ENCODE data around the gene AMT.

Gene AMT

GRCh38 chr3:49460188-49460890 lies 38.1 kb upstream of the AMT start:
- Histone ChIP-seq H3K9me3 (ENCODE audit: control insufficient read depth, insufficient read depth, low read length) (no peaks in the 10 kb centered on the region), H3K27me3 (ENCODE audit: control insufficient read depth, insufficient read depth, low read length) (no peaks in the 10 kb centered on the region), H3K36me3 (ENCODE audit: control insufficient read depth, insufficient read depth, low read length) (no peaks in the 10 kb centered on the region), H3K9ac (ENCODE audit: low read depth, low read length) (no peak overlapping the region), H3K4me1 (ENCODE audit: control insufficient read depth, insufficient read depth, low read length) (peaks cover 30% of the 10 kb centered on the region), H3K4me3 (ENCODE audit: low read depth, low read length) (no peak overlapping the region)

- H3K4me1 ChIP-seq (ENCODE audit: control insufficient read depth, insufficient read depth, low read length): peaks cover 27% of the 10 kb centered on the region
- H3K36me3 ChIP-seq (ENCODE audit: control insufficient read depth, insufficient read depth, low read length): no peaks in the 10 kb centered on the region
Observed at GRCh38 chr3:49456466-49456865, 34.2 kb upstream of the AMT start.

GRCh38 chr3:49454898-49455681 lies 32.8 kb upstream of the AMT start:
- no peaks in the 10 kb centered on the region for H3K9me3 ChIP-seq (ENCODE audit: control insufficient read depth, insufficient read depth, low read length)
- peaks cover 20% of the 10 kb centered on the region for H3K4me1 ChIP-seq (ENCODE audit: control insufficient read depth, insufficient read depth, low read length)
- no peaks in the 10 kb centered on the region for H3K27me3 ChIP-seq (ENCODE audit: control insufficient read depth, insufficient read depth, low read length)
- H3K36me3 ChIP-seq (ENCODE audit: control insufficient read depth, insufficient read depth, low read length): no peaks in the 10 kb centered on the region
- no peak overlapping the region for H3K9ac ChIP-seq (ENCODE audit: low read depth, low read length)
- no peak overlapping the region for H3K4me3 ChIP-seq (ENCODE audit: low read depth, low read length)

More at GRCh38 chr3:49456466-49456865, 34.2 kb upstream of the AMT start:
- Histone ChIP-seq H3K27me3 (ENCODE audit: control insufficient read depth, insufficient read depth, low read length) (no peaks in the 10 kb centered on the region), H3K9me3 (ENCODE audit: control insufficient read depth, insufficient read depth, low read length) (no peaks in the 10 kb centered on the region), H3K4me3 (ENCODE audit: low read depth, low read length) (no peak overlapping the region), H3K9ac (ENCODE audit: low read depth, low read length) (no peak overlapping the region)

GRCh38 chr3:49454458-49454857 lies 32.2 kb upstream of the AMT start:
- no peaks in the 10 kb centered on the region for H3K36me3 ChIP-seq (ENCODE audit: control insufficient read depth, insufficient read depth, low read length)
- H3K4me3 ChIP-seq (ENCODE audit: low read depth, low read length): no peak overlapping the region
- peaks cover 15% of the 10 kb centered on the region for H3K4me1 ChIP-seq (ENCODE audit: control insufficient read depth, insufficient read depth, low read length)
- no peak overlapping the region for H3K9ac ChIP-seq (ENCODE audit: low read depth, low read length)
- H3K27me3 ChIP-seq (ENCODE audit: control insufficient read depth, insufficient read depth, low read length): no peaks in the 10 kb centered on the region
- no peaks in the 10 kb centered on the region for H3K9me3 ChIP-seq (ENCODE audit: control insufficient read depth, insufficient read depth, low read length)

- Histone ChIP-seq H3K4me3 (ENCODE audit: low read depth, low read length) (no peak overlapping the region), H3K4me1 (ENCODE audit: control insufficient read depth, insufficient read depth, low read length) (peaks cover 7% of the 10 kb centered on the region), H3K36me3 (ENCODE audit: control insufficient read depth, insufficient read depth, low read length) (no peaks in the 10 kb centered on the region), H3K9ac (ENCODE audit: low read depth, low read length) (no peak overlapping the region), H3K27me3 (ENCODE audit: control insufficient read depth, insufficient read depth, low read length) (no peaks in the 10 kb centered on the region), H3K9me3 (ENCODE audit: control insufficient read depth, insufficient read depth, low read length) (no peaks in the 10 kb centered on the region)
Observed at GRCh38 chr3:49453621-49454020, 31.3 kb upstream of the AMT start.

DNA sequence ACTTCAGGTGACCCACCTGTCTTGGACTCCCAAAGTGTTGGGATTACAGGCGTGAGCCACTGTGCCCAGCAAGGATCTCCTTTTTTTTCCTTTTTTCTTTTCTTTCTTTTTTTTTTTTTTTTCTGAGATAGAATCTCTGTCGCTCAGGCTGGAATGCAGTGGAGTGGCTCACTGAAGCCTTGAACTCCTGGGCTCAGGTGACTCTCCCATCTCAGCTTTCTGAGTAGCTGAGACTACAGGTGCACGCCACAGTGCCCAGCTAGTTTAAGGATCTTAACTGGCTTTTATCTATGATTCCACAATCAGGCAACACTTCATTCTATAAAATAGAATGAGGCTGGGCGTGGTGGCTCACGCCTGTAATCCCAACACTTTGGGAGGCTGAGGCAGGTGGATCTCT lies 23.1 kb upstream of the AMT start:
- no peaks in the 10 kb centered on the region for H3K27me3 ChIP-seq (ENCODE audit: control insufficient read depth, insufficient read depth, low read length)
- no peaks in the 10 kb centered on the region for H3K4me1 ChIP-seq (ENCODE audit: control insufficient read depth, insufficient read depth, low read length)
- no peaks in the 10 kb centered on the region for H3K9me3 ChIP-seq (ENCODE audit: control insufficient read depth, insufficient read depth, low read length)
- no peak overlapping the region for H3K9ac ChIP-seq (ENCODE audit: low read depth, low read length)
- H3K36me3 ChIP-seq (ENCODE audit: control insufficient read depth, insufficient read depth, low read length): no peaks in the 10 kb centered on the region
- H3K4me3 ChIP-seq (ENCODE audit: low read depth, low read length): no peak overlapping the region

DNA sequence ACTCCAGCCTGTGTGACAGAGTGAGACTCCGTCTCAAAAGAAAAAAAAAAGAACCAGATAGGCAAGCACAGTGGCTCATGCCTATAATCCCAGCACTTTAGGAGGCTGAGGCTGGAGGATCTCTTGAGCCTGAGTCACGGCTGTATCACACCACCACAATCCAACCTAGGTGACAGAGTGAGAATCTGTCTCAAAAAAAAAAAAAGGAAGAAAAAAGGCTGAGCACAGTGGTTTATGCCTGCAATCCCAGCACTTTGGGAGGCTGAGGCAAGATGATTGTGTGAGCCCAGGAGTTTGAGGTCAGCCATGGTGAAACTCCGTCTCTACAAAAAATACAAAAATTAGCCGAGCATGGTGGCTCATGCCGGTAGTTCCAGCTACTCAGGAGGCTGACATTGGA lies 12.5 kb upstream of the AMT start:
- Histone ChIP-seq H3K4me3 (ENCODE audit: low read depth, low read length) (no peak overlapping the region), H3K36me3 (ENCODE audit: control insufficient read depth, insufficient read depth, low read length) (no peaks in the 10 kb centered on the region), H3K4me1 (ENCODE audit: control insufficient read depth, insufficient read depth, low read length) (no peaks in the 10 kb centered on the region), H3K9me3 (ENCODE audit: control insufficient read depth, insufficient read depth, low read length) (no peaks in the 10 kb centered on the region), H3K9ac (ENCODE audit: low read depth, low read length) (no peak overlapping the region), H3K27me3 (ENCODE audit: control insufficient read depth, insufficient read depth, low read length) (no peaks in the 10 kb centered on the region)

GRCh38 chr3:49428752-49429080 lies 6.4 kb upstream of the AMT start:
- Histone ChIP-seq H3K36me3 (ENCODE audit: control insufficient read depth, insufficient read depth, low read length) (peaks cover 6% of the 10 kb centered on the region), H3K27me3 (ENCODE audit: control insufficient read depth, insufficient read depth, low read length) (no peaks in the 10 kb centered on the region), H3K9ac (ENCODE audit: low read depth, low read length) (peak overlapping the region; percentile 60), H3K9me3 (ENCODE audit: control insufficient read depth, insufficient read depth, low read length) (no peaks in the 10 kb centered on the region), H3K4me1 (ENCODE audit: control insufficient read depth, insufficient read depth, low read length) (no peaks in the 10 kb centered on the region), H3K4me3 (ENCODE audit: low read depth, low read length) (peak overlapping the region; percentile 81)

DNA sequence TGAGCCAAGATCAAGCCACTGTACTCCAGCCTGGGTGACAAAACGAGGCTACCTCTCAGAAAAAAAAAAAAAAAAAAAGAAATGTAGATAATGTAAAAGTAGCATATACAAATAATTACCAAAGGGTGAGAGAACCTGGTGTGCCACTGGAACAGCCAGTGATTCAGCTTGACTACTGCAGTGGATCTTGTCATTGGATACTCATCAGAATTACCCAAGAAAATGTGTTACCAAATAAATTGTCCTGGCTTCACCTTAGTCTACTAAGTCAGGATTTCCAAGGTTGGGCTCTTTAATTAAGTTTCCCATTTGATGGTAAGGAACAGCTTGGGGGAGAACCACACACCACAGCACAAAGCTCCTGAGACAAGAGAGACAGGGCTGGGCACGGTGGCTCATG lies 5.3 kb upstream of the AMT start:
- H3K9me3 ChIP-seq (ENCODE audit: control insufficient read depth, insufficient read depth, low read length): no peaks in the 10 kb centered on the region
- H3K4me1 ChIP-seq (ENCODE audit: control insufficient read depth, insufficient read depth, low read length): peaks cover 3% of the 10 kb centered on the region
- no peak overlapping the region for H3K9ac ChIP-seq (ENCODE audit: low read depth, low read length)
- no peaks in the 10 kb centered on the region for H3K27me3 ChIP-seq (ENCODE audit: control insufficient read depth, insufficient read depth, low read length)
- H3K4me3 ChIP-seq (ENCODE audit: low read depth, low read length): no peak overlapping the region
- H3K36me3 ChIP-seq (ENCODE audit: control insufficient read depth, insufficient read depth, low read length): peaks cover 6% of the 10 kb centered on the region

- Histone ChIP-seq H3K27me3 (ENCODE audit: control insufficient read depth, insufficient read depth, low read length) (no peaks in the 10 kb centered on the region), H3K4me3 (ENCODE audit: low read depth, low read length) (no peak overlapping the region), H3K36me3 (ENCODE audit: control insufficient read depth, insufficient read depth, low read length) (peaks cover 6% of the 10 kb centered on the region), H3K9ac (ENCODE audit: low read depth, low read length) (no peak overlapping the region), H3K4me1 (ENCODE audit: control insufficient read depth, insufficient read depth, low read length) (peaks cover 11% of the 10 kb centered on the region), H3K9me3 (ENCODE audit: control insufficient read depth, insufficient read depth, low read length) (no peaks in the 10 kb centered on the region)
Observed at GRCh38 chr3:49424816-49425215, 2.5 kb upstream of the AMT start.

- H3K9ac ChIP-seq (ENCODE audit: low read depth, low read length): peak overlapping the region; percentile 88
- H3K36me3 ChIP-seq (ENCODE audit: control insufficient read depth, insufficient read depth, low read length): peaks cover 8% of the 10 kb centered on the region
- H3K27me3 ChIP-seq (ENCODE audit: control insufficient read depth, insufficient read depth, low read length): no peaks in the 10 kb centered on the region
- no peaks in the 10 kb centered on the region for H3K9me3 ChIP-seq (ENCODE audit: control insufficient read depth, insufficient read depth, low read length)
- H3K4me3 ChIP-seq (ENCODE audit: low read depth, low read length): peak overlapping the region; percentile 91
- H3K4me1 ChIP-seq (ENCODE audit: control insufficient read depth, insufficient read depth, low read length): peaks cover 14% of the 10 kb centered on the region
Observed at GRCh38 chr3:49421890-49422378, 339 bp downstream of the AMT start.

- H3K36me3 ChIP-seq (ENCODE audit: control insufficient read depth, insufficient read depth, low read length): peaks cover 7% of the 10 kb centered on the region
- no peaks in the 10 kb centered on the region for H3K27me3 ChIP-seq (ENCODE audit: control insufficient read depth, insufficient read depth, low read length)
- H3K4me1 ChIP-seq (ENCODE audit: control insufficient read depth, insufficient read depth, low read length): peaks cover 19% of the 10 kb centered on the region
- H3K9me3 ChIP-seq (ENCODE audit: control insufficient read depth, insufficient read depth, low read length): no peaks in the 10 kb centered on the region
- H3K9ac ChIP-seq (ENCODE audit: low read depth, low read length): no peak overlapping the region
- no peak overlapping the region for H3K4me3 ChIP-seq (ENCODE audit: low read depth, low read length)
Observed at GRCh38 chr3:49417516-49418120, 4.7 kb downstream of the AMT start.
